H4 (cell line): ENCODE results near the gene ENDOV. TPM values are rescaled to one million over a fixed set of nuclear protein-coding genes. Genes with fewer than 3 reads are reported as not detected.
"Not testable (repeated sequence)": the region's sequence is repeated elsewhere in the genome, so short reads cannot be mapped to it uniquely, and the experiment has no call there.

Experiments
- DNase-seq: peaks from one replicate; pipeline ENCODE4 v3.0.0-alpha.2; 2015; ENCODE audit warnings: low spot score
- total RNA-seq: library from RNA; depleted of rRNA; stranded (reverse); fragments of >200 nt; shearing (Covaris generic); gene quantifications from 2 replicates; pipeline ENCODE4 v1.2.3, GENCODE V29; 2014

The ENDOV gene
- total RNA-seq, 1 experiment from 2014 or later, result 33.6 TPM

- DNase-seq, result no peak
Measured at GRCh38 chr17:80388601-80389000, 26.4 kb upstream of the ENDOV start.

GRCh38 chr17:80389011-80389995 lies 25.7 kb upstream of the ENDOV start:
- no peak for DNase-seq

GRCh38 chr17:80393241-80393890 lies 21.6 kb upstream of the ENDOV start:
- DNase-seq, result no peak

- DNase-seq, result no peak
Measured at GRCh38 chr17:80393961-80394360, 21.0 kb upstream of the ENDOV start.

- DNase-seq, result no peak
Measured at GRCh38 chr17:80394629-80395216, 20.2 kb upstream of the ENDOV start.

GRCh38 chr17:80395402-80396151 lies 19.4 kb upstream of the ENDOV start:
- DNase-seq, result no peak

- no peak for DNase-seq
Measured at GRCh38 chr17:80396157-80397033, 18.6 kb upstream of the ENDOV start.

GRCh38 chr17:80397034-80397387 lies 18.0 kb upstream of the ENDOV start:
- DNase-seq, result no peak

GRCh38 chr17:80397686-80398085 lies 17.3 kb upstream of the ENDOV start:
- no peak for DNase-seq

GRCh38 chr17:80401086-80401485 lies 13.9 kb upstream of the ENDOV start:
- DNase-seq, result not testable (repeated sequence)

GRCh38 chr17:80402102-80402501 lies 12.9 kb upstream of the ENDOV start:
- not testable (repeated sequence) for DNase-seq

- DNase-seq, result no peak
Measured at GRCh38 chr17:80402959-80403358, 12.0 kb upstream of the ENDOV start.

GRCh38 chr17:80406146-80406545 lies 8.8 kb upstream of the ENDOV start:
- DNase-seq, result no peak

GRCh38 chr17:80407917-80408316 lies 7.0 kb upstream of the ENDOV start:
- not testable (repeated sequence) for DNase-seq

GRCh38 chr17:80408872-80409271 lies 6.1 kb upstream of the ENDOV start:
- DNase-seq, result no peak

- DNase-seq, result no peak
Measured at GRCh38 chr17:80409626-80410025, 5.3 kb upstream of the ENDOV start.

- DNase-seq, result not testable (repeated sequence)
Measured at GRCh38 chr17:80410441-80411087, 4.4 kb upstream of the ENDOV start.

- DNase-seq, result no peak
Measured at GRCh38 chr17:80413771-80414507, 1.0 kb upstream of the ENDOV start.

GRCh38 chr17:80414508-80414802 lies 512 bp upstream of the ENDOV start:
- DNase-seq, result no peak

GRCh38 chr17:80415626-80416137 lies 715 bp downstream of the ENDOV start:
- DNase-seq, result no peak
